GM12864 (cell line): Measurements from ENCODE around the gene HEBP1.

ENCODE experiments used
- DNase-seq: peaks from one replicate; pipeline ENCODE4 v3.0.0-alpha.2; 2011; ENCODE audit warnings: low read depth
- H3K4me3 ChIP-seq: 2 replicates; pipeline ENCODE4 v1.5.1; 2011; ENCODE audit warnings: mild to moderate bottlenecking, low read depth, low read length, control low read depth
- TF ChIP-seq, protein P1 (sequence below): IDR thresholded peaks from 2 replicates; pipeline ENCODE4 v1.5.1; 2011; ENCODE audit warnings: low read depth, mild to moderate bottlenecking, moderate library complexity, low read length, control low read depth, inconsistent platforms; ENCODE audit errors: missing control alignments

The HEBP1 gene

DNA sequence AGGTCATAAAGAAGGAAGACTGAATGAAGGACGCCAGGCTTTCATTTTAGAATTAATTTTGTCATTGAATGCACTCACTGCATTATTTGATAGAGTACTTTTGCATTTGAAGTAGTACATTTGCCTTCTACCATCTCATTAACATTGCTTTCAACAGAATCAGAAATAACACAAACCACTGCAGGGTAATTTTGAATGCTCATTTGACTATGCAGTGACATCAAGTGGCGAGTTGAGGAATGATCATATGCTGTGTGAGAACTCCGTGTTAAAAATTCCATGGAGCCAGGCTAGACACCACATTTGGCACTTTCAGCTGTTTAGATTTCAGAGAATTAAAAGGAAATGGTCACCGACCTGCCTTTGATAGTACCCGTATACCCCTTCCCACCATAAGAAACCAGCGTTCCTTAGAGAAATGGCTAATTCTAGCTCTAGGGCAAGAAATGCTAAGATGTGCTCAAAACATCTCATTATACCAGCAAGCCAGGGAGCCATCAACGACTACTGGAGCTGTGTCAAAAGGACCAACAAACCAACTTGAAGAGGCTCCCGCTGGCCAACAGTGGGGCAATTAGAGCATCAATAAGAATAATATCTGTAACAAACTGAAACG is 16.5 kb downstream of the HEBP1 start:
- TF ChIP-seq, protein P1, sequence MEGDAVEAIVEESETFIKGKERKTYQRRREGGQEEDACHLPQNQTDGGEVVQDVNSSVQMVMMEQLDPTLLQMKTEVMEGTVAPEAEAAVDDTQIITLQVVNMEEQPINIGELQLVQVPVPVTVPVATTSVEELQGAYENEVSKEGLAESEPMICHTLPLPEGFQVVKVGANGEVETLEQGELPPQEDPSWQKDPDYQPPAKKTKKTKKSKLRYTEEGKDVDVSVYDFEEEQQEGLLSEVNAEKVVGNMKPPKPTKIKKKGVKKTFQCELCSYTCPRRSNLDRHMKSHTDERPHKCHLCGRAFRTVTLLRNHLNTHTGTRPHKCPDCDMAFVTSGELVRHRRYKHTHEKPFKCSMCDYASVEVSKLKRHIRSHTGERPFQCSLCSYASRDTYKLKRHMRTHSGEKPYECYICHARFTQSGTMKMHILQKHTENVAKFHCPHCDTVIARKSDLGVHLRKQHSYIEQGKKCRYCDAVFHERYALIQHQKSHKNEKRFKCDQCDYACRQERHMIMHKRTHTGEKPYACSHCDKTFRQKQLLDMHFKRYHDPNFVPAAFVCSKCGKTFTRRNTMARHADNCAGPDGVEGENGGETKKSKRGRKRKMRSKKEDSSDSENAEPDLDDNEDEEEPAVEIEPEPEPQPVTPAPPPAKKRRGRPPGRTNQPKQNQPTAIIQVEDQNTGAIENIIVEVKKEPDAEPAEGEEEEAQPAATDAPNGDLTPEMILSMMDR = peak; percentile 47
- no peak for DNase-seq

DNA sequence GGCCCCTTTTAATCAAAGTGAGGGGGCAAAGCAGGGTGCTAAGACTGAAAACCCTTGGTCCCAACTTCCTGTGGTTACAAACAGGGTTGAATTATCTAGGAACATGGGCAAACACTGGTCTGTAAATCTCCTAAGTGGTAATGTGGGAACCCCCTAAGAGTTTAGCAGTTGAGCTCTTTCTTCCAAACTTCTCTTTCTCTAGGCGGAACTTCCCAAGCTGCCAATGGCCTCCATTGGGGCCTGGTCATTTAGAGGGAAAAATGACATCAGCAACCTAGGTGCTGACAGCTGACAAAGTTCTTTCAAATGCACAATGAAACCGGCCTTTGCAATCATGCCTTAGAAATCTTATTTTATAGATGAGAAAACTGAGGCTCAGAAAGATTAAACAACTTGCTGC is 17.7 kb downstream of the HEBP1 start:
- TF ChIP-seq, protein P1 = no peak
- no peak for DNase-seq
- H3K4me3 ChIP-seq = no peak overlapping the region

More for the DNA sequence above, 16.5 kb downstream of the HEBP1 start:
- no peak overlapping the region for H3K4me3 ChIP-seq

DNA sequence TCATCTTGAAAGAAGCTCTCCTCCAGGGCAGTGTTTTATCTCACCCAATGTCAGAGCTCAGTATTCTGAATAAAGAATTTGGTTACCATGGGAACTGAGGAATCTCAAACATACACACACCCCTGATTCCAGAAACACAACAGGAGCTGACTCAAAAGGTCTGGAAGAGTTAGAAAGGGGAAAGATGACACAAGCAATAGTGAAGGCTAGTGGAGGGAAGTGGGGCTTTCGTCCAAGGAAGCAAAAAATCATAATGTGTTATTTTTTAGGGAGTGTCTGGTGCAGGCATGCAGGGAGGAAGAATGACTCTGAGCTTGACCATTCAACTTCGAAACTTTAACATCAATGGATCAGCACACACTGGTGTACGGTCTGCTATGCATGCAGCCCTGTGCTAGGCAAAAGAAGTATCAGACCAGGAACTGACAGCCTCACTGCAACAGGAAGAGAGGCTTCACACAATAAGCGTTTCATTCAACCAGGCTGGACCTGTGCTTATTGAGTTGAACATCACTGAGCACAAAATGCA is 20.3 kb downstream of the HEBP1 start:
- TF ChIP-seq, protein P1 = no peak
- DNase-seq = no peak

GRCh38 chr12:12979126-12979525 is 20.9 kb downstream of the HEBP1 start:
- DNase-seq = no peak
- no peak overlapping the region for H3K4me3 ChIP-seq
- TF ChIP-seq, protein P1 = no peak

More for the DNA sequence above, 20.3 kb downstream of the HEBP1 start:
- no peak overlapping the region for H3K4me3 ChIP-seq

GRCh38 chr12:12977231-12977630 is 22.8 kb downstream of the HEBP1 start:
- TF ChIP-seq, protein P1 = no peak
- H3K4me3 ChIP-seq = no peak overlapping the region
- no peak for DNase-seq

GRCh38 chr12:12976366-12976765 is 23.7 kb downstream of the HEBP1 start:
- H3K4me3 ChIP-seq = no peak overlapping the region
- TF ChIP-seq, protein P1 = no peak
- DNase-seq = no peak
